Measurements from ENCODE around the gene SUN1.

SUN1 gene

DNA sequence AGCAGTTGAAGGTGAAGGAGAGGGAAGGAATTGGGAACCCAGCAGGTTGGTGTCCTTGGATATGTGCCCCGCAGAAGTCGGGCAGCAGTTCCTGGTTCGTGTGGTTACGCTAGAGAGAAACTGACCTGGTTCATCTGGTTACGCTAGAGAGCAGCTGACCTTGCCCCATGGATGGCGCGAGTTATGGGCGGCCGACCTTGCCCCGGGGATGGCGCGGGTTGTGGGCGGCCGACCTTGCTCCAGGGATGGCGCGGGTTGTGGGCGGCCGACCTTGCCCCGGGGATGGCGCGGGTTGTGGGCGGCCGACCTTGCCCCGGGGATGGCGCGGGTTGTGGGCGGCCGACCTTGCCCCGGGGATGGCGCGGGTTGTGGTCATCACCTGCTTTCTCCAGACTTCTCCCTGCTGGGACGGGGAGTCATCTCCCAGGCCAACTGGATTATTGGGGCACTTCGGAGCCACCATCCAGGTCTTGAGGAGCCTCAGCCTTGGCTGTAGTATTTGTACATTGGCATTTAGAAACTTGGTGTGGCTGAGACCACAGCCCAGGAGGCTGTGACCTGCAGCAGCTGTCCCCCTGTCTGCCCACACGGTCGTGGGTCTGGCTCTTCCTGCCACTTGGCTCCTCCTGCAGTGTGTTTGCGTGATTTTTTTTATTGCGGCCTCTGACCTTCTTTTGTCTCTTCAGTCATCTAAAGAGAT lies 50.2 kb downstream of the SUN1 start:
- TF ChIP-seq GATA2 (IDR thresholded peaks at IDR 0.05; ENCODE audit: low read depth, low read length) (no peak), GATA3 (IDR thresholded peaks at IDR 0.05; ENCODE audit: low read depth, low read length) (no peak)

DNA sequence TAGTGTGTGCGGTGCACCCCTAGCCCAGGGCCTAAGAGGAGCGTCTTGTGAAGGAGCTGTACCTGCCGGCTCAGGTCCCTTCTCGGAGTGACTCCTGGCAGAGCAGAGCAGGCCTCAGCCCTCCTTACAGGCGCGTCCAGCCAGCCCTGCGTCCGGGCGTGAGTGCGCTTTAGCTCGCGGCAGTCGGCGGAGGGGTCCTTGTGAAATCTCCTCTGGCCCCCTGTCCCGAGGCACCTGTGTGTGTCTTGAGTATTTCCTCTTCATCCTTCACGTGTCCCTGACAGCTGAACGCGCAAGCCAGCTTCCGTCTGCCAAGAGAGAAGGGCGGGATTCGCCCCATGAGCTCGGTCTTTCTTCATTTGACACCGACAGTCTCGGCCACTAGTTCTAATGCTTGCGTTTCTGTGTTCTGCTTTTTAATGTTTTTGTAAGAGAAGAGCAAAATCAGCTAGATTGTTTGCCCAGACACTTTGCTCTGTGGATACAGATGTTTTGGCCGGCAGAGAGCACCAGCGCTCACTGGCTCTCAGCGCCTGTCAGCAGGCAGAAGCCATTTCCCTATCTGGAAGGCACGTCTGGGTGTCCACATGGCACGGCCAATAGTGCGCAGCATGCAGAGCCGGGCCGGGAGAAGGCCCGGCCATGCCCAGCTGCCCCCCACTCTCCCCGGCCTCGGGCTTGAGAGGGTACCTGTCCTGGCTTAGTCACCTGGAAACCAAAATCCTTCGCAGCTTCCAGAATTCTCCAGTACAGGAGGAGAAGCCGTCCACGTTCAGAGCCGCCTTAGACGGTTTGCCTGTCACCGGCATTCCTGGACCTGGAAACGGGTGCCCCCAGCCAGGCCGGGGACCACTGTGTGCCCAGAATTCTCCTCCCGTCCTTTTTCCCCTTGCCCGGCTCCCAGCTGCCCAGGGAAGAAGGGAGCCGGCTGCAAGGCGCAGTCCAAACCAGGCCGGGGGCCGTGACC lies 51.1 kb downstream of the SUN1 start:
- TF ChIP-seq GATA3 (IDR thresholded peaks at IDR 0.05; ENCODE audit: low read depth, low read length) (no peak), GATA2 (IDR thresholded peaks at IDR 0.05; ENCODE audit: low read depth, low read length) (no peak)

DNA sequence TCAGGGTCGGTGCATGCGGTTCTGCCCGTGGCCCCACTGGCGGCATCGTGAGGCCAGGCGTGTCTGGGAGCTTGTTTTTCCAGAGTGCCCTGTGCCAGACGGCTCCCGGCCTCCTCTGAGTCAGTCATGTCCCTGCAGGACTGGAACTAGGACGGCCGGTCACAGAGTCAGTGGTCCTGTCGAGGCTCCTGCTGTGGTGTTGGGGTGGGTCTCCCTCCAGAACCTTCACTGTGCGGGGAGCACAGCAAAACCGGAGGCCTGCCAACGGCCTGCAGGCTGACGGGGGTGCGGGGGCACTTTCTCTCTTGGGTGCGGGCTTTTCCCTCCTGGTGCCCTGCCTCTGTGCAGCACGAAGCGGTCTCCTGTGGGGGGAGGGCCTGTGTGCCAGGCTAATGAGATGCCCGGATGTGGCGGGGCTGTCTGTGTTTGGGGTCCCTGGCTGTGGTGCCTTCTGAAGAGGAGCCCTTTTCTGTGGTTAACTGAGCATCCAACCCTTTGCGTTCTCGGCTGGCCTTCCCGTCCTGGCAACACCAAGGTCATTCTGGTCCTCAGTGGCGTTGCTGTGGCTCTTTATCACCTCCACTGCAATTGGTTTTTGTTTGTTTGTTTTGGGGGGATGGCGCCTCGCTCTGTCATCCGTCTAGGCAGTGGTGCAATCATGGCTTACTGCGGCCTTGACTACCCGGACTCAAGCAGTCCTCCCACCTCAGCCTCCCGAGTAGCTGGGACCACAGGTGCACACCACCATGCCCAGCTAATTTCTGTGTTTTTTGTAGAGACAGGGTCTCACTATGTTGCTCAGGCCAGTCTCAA lies 52.1 kb downstream of the SUN1 start:
- no peak for TF ChIP-seq GATA2 (IDR thresholded peaks at IDR 0.05; ENCODE audit: low read depth, low read length)
- TF ChIP-seq GATA3 (IDR thresholded peaks at IDR 0.05; ENCODE audit: low read depth, low read length): no peak

DNA sequence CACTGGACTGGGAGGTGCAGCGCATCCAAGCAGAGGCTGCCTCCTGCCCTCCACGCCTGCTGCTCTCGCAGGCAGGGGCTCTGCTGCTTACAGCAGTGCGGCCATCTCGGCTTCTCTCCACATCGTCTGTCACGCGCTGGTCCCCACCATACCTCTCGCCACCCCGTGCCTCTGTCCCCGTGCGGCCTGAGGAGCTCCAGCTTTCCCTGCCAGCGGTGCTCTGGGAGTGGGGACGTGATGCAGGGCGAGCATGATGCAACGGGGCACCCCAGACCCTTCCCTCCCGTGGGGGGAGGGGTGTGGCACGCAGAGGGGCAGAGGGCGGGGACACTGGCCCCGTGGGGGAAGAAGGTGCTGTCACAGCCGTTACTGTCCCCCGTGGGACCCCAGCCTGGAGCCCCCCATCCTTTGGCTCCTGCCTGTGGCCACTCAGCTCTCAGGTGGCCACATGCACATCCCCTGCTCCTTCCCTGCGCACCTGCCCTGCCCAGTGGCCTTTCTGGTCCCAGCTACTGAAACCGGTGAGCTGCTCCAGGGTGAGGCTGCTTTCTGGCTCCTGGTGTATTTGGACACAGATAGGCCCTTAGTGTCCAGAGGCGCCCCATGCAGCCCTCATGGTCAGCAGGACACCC lies 53.1 kb downstream of the SUN1 start:
- no peak for TF ChIP-seq GATA2 (IDR thresholded peaks at IDR 0.05; ENCODE audit: low read depth, low read length)

DNA sequence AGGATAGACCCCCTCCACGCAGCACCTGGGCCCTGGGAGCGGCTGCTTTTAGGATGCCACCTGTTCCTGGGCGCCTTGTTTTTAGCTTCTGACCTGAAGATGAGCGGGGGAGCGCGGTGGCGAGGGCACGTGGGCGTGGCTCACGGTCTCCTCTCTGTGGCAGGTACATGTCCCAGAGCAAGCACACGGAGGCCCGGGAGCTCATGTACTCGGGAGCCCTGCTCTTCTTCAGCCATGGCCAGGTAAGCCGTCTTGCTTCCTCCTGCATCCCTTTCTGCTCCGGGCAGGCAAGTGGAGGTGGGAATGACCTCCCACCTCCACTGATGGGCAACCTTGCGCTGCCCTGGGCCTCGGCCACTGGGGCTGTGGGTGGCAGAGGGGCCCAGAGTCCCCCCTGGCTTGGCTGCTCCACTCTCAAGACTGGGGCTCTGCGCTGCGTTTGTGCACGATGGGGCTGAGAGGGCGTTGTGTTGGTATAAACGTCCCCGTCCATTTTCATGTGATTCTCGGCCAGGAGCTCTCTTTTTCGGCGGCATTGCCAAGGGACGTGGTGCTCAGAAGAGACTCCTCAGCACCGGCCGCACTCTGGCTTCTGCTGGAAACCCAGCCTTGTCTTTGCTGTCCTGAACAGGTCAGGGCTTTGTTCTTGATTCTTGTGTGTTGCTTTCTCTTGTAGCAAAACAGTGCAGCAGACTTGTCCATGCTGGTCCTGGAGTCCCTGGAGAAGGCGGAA lies 53.8 kb downstream of the SUN1 start:
- TF ChIP-seq GATA2 (IDR thresholded peaks at IDR 0.05; ENCODE audit: low read depth, low read length) (no peak), GATA3 (IDR thresholded peaks at IDR 0.05; ENCODE audit: low read depth, low read length) (no peak)

GRCh38 chr7:886626-887487 lies 54.6 kb downstream of the SUN1 start:
- TF ChIP-seq GATA2 (IDR thresholded peaks at IDR 0.05; ENCODE audit: low read depth, low read length) (no peak), GATA3 (IDR thresholded peaks at IDR 0.05; ENCODE audit: low read depth, low read length) (no peak)

DNA sequence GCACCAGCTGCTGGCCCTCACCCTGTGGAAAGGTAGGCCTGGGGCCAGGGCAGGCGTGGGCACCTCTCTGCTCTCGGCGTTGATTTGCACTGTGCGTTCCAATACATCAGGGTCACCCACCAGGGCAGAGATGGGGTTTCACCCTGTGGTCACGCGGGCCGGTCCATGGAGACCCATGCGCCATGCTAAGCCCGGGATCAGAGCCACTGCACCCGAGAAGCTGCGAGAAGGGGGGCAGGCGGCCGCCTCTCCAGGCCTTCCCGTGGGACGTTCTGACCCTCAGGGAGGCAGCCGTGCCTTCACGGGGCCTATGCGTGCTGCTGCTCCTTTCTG lies 55.2 kb downstream of the SUN1 start:
- TF ChIP-seq GATA2 (IDR thresholded peaks at IDR 0.05; ENCODE audit: low read depth, low read length) (no peak), GATA3 (IDR thresholded peaks at IDR 0.05; ENCODE audit: low read depth, low read length) (no peak)

GRCh38 chr7:888081-889024 lies 56.1 kb downstream of the SUN1 start:
- TF ChIP-seq GATA3 (IDR thresholded peaks at IDR 0.05; ENCODE audit: low read depth, low read length): no peak
- no peak for TF ChIP-seq GATA2 (IDR thresholded peaks at IDR 0.05; ENCODE audit: low read depth, low read length)

DNA sequence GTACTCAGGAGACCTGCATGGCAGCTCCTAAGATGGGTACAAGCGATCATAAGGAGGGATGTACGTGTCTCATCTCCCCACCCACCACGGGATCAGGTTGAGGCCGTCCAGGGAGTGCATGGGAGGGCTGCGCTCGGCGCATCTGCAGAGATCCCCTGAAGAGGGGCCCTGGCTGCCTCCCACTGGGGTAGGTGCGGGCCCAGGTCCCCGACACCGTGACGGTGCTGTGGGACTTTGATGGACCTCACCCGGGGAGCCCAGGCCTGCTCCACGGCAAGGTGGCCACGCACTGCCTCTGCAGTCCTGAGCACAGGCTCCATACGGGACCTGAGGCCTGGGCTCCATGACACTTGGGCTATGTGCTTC lies 56.7 kb downstream of the SUN1 start:
- TF ChIP-seq GATA3 (IDR thresholded peaks at IDR 0.05; ENCODE audit: low read depth, low read length): no peak
- TF ChIP-seq GATA2 (IDR thresholded peaks at IDR 0.05; ENCODE audit: low read depth, low read length): no peak

GRCh38 chr7:889391-889790 lies 57.1 kb downstream of the SUN1 start:
- no peak for TF ChIP-seq GATA2 (IDR thresholded peaks at IDR 0.05; ENCODE audit: low read depth, low read length)
- TF ChIP-seq GATA3 (IDR thresholded peaks at IDR 0.05; ENCODE audit: low read depth, low read length): no peak

DNA sequence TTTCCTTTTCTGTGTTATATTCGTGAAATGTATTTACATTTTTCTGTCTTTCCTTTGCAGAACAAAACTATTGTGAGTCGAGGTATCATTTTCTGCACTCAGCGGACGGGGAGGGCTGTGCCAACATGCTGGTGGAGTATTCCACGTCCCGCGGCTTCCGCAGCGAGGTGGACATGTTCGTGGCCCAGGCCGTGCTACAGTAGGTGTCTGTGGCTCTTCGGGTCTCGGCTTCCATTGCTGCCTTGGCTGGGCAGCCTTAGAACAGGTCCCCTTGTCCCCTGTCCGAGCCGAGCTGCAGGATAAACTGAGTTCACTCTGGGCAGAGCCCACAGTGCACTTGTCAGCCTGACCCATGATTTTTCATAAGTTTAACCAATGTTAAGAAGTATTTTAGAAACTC lies 58.6 kb downstream of the SUN1 start:
- TF ChIP-seq GATA2 (IDR thresholded peaks at IDR 0.05; ENCODE audit: low read depth, low read length): no peak
- TF ChIP-seq GATA3 (IDR thresholded peaks at IDR 0.05; ENCODE audit: low read depth, low read length): no peak

Data from SH-SY5Y (cell line).